Thyroid gland (tissue), 4 donors: ENCODE results near the gene SERINC4. TPM values are rescaled to one million over a fixed set of nuclear protein-coding genes. Genes with fewer than 3 reads are reported as not detected.

ENCODE experiments used
- DNase-seq, 2 donors: peaks; one replicate each; pipeline ENCODE4 v3.0.0-alpha.2; 2019
- H3K27ac ChIP-seq, 3 donors: fragments of 200-600 bp; sonication (generic); 1 replicate in 2 of 3; 2 replicates in 1 of 3; pipeline ENCODE4 v1.5.1; 2016 to 2019; ENCODE audit warnings: mild to moderate bottlenecking in 1 of 3, moderate library complexity in 1 of 3
- H3K27me3 ChIP-seq: fragments of 200-600 bp; sonication (generic); one replicate; pipeline ENCODE4 v1.5.1; 2019
- H3K36me3 ChIP-seq, 2 donors: fragments of 200-600 bp; sonication (generic); one replicate each; pipeline ENCODE4 v1.5.1; 2016 to 2019
- H3K4me1 ChIP-seq, 2 donors: fragments of 200-600 bp; sonication (generic); one replicate each; pipeline ENCODE4 v1.5.1; 2017 to 2019
- H3K4me3 ChIP-seq, 3 donors: fragments of 200-600 bp; sonication (generic); replicated peaks in 1 of 3; 1 replicate in 2 of 3; 2 replicates in 1 of 3; pipeline ENCODE4 v1.5.1; 2016; ENCODE audit warnings: mild to moderate bottlenecking in 1 of 3
- H3K9me3 ChIP-seq: fragments of 200-600 bp; sonication (generic); one replicate; pipeline ENCODE4 v1.5.1; 2017
- CTCF ChIP-seq, 6 experiments: fragments of 200-600 bp in 3 of 6; fragments of 450-650 bp in 3 of 6; sonication (generic) in 3 of 6; IDR thresholded peaks; one replicate each; pipeline ENCODE4 v1.5.1; 2016 to 2019; ENCODE audit warnings: antibody characterized with exemption in 6 of 6, mild to moderate bottlenecking in 2 of 6, inconsistent platforms in 1 of 6, moderate library complexity in 1 of 6
- POLR2A ChIP-seq, 2 donors: fragments of 450-650 bp; IDR thresholded peaks; one replicate each; pipeline ENCODE4 v1.6.1; 2017; ENCODE audit warnings: antibody characterized with exemption in 2 of 2, mild to moderate bottlenecking in 2 of 2, moderate library complexity in 1 of 2
- WGBS, 2 donors: methylation state at CpG; one replicate each; pipeline ENCODE4 v1.1.5; 2017; 5-methylcytosine and 5-hydroxymethylcytosine counted together
- intact Hi-C: fragments of 100-400 bp; cut with DNase I; formaldehyde crosslinking; loops from one replicate; pipeline ENCODE4 v1.15.1; 2023
- total RNA-seq, 4 donors: library from RNA; depleted of rRNA; stranded (reverse); fragments of >200 nt; gene quantifications; one replicate each; pipeline ENCODE4 v1.2.3, GENCODE V29; 2016

Gene SERINC4
- total RNA-seq, 4 donors from 2014 or later = 0.33 TPM; not detected in 3

DNA sequence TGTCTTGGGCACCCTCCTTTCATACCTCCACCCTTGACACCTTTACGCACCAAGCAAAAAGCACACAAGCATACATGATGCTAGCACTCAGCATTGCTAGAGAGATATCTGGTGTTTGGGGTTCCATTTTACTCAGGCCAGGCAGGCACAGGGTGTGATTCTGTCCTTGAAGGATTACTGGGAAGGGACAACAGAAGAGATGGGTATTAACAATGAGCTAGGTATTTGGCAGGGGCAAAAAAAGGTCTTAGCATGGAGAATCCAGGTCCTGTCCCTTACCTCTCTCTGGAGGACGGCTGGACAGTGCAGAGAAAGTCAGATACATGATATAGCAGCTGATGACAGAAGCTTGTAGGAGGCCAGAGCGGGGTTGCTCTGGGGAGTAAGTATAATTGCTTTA, 3.5 kb downstream of the SERINC4 start:
- H3K27ac ChIP-seq = no peak overlapping the region
- H3K4me1 ChIP-seq = peaks cover 36 to 59% of the 10 kb centered on the region in 2 donors
- no peaks in the 10 kb centered on the region for H3K9me3 ChIP-seq
- no peaks in the 10 kb centered on the region for H3K27me3 ChIP-seq
- no peak overlapping the region for H3K4me3 ChIP-seq
- no peak for DNase-seq
- intact Hi-C loops = no loop called here
- peaks cover 18 to 19% of the 10 kb centered on the region in 2 donors for H3K36me3 ChIP-seq
- TF ChIP-seq CTCF (IDR thresholded peaks at IDR 0.05) (no peak), POLR2A (IDR thresholded peaks at IDR 0.05) (no peak)
- 96 to 97% methylated on average over 3 of the region's 3 CpGs for WGBS, 2 donors

- intact Hi-C loops = no loop called here
Measured at GRCh38 chr15:43795997-43796396, 4.0 kb downstream of the SERINC4 start.

DNA sequence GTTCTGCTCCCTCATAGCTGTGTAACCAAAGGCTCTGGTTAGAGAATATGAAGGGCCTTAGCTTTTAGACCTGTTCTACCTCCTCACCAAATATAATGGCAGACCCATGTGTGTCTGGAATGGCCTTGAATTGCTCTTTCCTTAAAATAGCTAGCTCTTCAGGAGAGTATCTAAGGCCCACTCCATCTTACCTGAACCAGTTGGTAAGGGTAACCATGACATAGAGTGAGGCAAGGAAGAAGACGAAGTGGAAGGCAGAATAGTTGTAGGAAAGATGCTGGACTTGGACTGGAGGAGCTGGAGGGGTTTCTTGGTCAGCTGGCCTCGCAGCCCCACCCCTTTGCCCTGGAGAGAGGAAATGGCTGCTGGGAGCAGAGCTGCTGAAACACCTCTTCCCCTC, 4.8 kb downstream of the SERINC4 start:
- H3K27me3 ChIP-seq = no peaks in the 10 kb centered on the region
- no peak for DNase-seq
- intact Hi-C loops = no loop called here
- no peak for TF ChIP-seq CTCF (IDR thresholded peaks at IDR 0.05)
- TF ChIP-seq POLR2A (IDR thresholded peaks at IDR 0.05) = no peak
- peaks cover 18 to 19% of the 10 kb centered on the region in 2 donors for H3K36me3 ChIP-seq
- WGBS, 2 donors = 91 to 93% methylated on average over 2 of the region's 2 CpGs
- peak overlapping the region in 1 of 3 donors; percentile 92 for H3K27ac ChIP-seq
- no peaks in the 10 kb centered on the region for H3K9me3 ChIP-seq
- peaks cover 28 to 53% of the 10 kb centered on the region in 2 donors for H3K4me1 ChIP-seq
- H3K4me3 ChIP-seq = no peak overlapping the region

More at GRCh38 chr15:43795997-43796396, 4.0 kb downstream of the SERINC4 start:
- Histone ChIP-seq H3K4me1 (peaks cover 32 to 54% of the 10 kb centered on the region in 2 donors), H3K9me3 (no peaks in the 10 kb centered on the region), H3K27ac (no peak overlapping the region), H3K4me3 (no peak overlapping the region), H3K36me3 (peaks cover 18 to 19% of the 10 kb centered on the region in 2 donors), H3K27me3 (no peaks in the 10 kb centered on the region)
- no peak for DNase-seq
- TF ChIP-seq POLR2A (IDR thresholded peaks at IDR 0.05) = no peak
- no peak for TF ChIP-seq CTCF (IDR thresholded peaks at IDR 0.05)

GRCh38 chr15:43794269-43795037, 5.6 kb downstream of the SERINC4 start:
- H3K27me3 ChIP-seq = no peaks in the 10 kb centered on the region
- no peak for DNase-seq
- peaks cover 23 to 46% of the 10 kb centered on the region in 2 donors for H3K4me1 ChIP-seq
- H3K27ac ChIP-seq = peak overlapping the region in 2 of 3 donors; percentile 4 to 92
- 83 to 86% methylated on average over 9 of the region's 9 CpGs for WGBS, 2 donors
- H3K9me3 ChIP-seq = no peaks in the 10 kb centered on the region
- intact Hi-C loops = no loop called here
- no peak for TF ChIP-seq POLR2A (IDR thresholded peaks at IDR 0.05)
- no peak for TF ChIP-seq CTCF (IDR thresholded peaks at IDR 0.05)
- no peak overlapping the region for H3K4me3 ChIP-seq
- H3K36me3 ChIP-seq = peaks cover 16 to 19% of the 10 kb centered on the region in 2 donors

DNA sequence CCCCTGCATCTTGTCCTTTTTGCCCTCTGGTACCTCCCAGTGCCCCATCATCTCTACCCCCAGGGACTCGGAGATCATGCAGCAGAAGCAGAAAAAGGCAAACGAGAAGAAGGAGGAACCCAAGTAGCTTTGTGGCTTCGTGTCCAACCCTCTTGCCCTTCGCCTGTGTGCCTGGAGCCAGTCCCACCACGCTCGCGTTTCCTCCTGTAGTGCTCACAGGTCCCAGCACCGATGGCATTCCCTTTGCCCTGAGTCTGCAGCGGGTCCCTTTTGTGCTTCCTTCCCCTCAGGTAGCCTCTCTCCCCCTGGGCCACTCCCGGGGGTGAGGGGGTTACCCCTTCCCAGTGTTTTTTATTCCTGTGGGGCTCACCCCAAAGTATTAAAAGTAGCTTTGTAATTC, 6.4 kb downstream of the SERINC4 start:
- Histone ChIP-seq H3K27me3 (no peaks in the 10 kb centered on the region), H3K4me1 (peaks cover 23 to 37% of the 10 kb centered on the region in 2 donors), H3K4me3 (peak overlapping the region in 1 of 3 donors; percentile 85), H3K9me3 (no peaks in the 10 kb centered on the region), H3K36me3 (peaks cover 13 to 16% of the 10 kb centered on the region in 2 donors), H3K27ac (peak overlapping the region in 2 of 3 donors; percentile 92 to 96)
- TF ChIP-seq CTCF (IDR thresholded peaks at IDR 0.05) (no peak), POLR2A (IDR thresholded peaks at IDR 0.05) (no peak)
- WGBS, 2 donors = 83 to 91% methylated on average over 10 of the region's 10 CpGs
- no peak for DNase-seq
- intact Hi-C loops = no loop called here
